ENCODE data around the gene CELA2B.
"Not testable (repeated sequence)": the region's sequence is repeated elsewhere in the genome, so short reads cannot be mapped to it uniquely, and the experiment has no call there.

GRCh38 chr1:15458388-15458787, 17.5 kb upstream of the CELA2B start:
- TF ChIP-seq, protein P1, sequence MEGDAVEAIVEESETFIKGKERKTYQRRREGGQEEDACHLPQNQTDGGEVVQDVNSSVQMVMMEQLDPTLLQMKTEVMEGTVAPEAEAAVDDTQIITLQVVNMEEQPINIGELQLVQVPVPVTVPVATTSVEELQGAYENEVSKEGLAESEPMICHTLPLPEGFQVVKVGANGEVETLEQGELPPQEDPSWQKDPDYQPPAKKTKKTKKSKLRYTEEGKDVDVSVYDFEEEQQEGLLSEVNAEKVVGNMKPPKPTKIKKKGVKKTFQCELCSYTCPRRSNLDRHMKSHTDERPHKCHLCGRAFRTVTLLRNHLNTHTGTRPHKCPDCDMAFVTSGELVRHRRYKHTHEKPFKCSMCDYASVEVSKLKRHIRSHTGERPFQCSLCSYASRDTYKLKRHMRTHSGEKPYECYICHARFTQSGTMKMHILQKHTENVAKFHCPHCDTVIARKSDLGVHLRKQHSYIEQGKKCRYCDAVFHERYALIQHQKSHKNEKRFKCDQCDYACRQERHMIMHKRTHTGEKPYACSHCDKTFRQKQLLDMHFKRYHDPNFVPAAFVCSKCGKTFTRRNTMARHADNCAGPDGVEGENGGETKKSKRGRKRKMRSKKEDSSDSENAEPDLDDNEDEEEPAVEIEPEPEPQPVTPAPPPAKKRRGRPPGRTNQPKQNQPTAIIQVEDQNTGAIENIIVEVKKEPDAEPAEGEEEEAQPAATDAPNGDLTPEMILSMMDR (IDR thresholded peaks at IDR 0.05) = not testable (repeated sequence)
- TF ChIP-seq POLR2AphosphoS5 (IDR thresholded peaks at IDR 0.05) = not testable (repeated sequence)

Data from esophagus muscularis mucosa (tissue), 3 donors.